Activated CD8-positive, alpha-beta memory T cell treated with anti-CD3 and anti-CD28 coated beads, Interleukin-2, amount 50 U/mL, for 4 hours (primary cell): ENCODE data around the gene ZGRF1.
"Not testable (repeated sequence)": the region's sequence is repeated elsewhere in the genome, so short reads cannot be mapped to it uniquely, and the experiment has no call there.

ENCODE experiments used
- DNase-seq: peaks from one replicate; pipeline ENCODE4 v3.0.0-alpha.2; 2020

ZGRF1 gene

GRCh38 chr4:112545346-112545745 is 91.4 kb downstream of the ZGRF1 start:
- no peak for DNase-seq

- DNase-seq, result no peak
Observed at GRCh38 chr4:112540695-112541094, 96.0 kb downstream of the ZGRF1 start.

DNA sequence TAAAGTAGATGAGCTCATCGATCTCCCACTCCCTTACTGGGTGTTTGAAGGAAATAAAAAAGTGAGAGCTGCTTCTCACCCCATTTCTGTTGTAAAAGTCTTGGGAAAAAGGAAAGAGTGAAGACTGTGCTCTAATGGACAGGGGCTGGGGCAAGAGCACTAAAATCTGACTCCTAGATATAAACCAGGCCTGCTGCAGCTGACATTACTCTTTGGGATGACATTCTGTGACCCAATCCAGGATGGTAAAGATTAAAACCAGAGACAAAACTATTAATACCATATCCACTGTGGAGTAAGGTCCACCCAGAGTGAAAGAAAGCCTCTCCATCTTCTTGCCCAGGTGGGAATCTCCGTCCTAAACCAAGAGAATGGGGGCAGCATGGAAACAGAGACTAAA is 100.6 kb downstream of the ZGRF1 start:
- DNase-seq, result no peak

DNA sequence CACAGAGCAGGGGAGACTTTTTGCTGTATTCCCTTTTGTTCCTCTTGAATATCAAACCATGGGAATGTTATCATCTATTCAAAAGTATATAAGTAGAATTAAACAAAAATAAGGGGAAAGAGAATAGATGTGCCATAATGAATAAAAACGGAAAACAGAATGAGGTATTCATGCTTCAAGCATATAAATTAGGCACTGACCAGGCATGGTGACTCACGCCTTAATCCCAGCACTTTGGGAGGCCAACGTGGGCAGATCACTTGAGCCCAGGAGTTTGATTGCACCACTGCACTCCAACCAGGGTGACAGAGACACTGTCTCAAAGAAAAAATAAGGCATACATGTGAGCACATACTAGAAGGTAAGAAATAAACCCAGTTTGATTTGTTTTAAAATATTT is 104.4 kb downstream of the ZGRF1 start:
- no peak for DNase-seq

DNA sequence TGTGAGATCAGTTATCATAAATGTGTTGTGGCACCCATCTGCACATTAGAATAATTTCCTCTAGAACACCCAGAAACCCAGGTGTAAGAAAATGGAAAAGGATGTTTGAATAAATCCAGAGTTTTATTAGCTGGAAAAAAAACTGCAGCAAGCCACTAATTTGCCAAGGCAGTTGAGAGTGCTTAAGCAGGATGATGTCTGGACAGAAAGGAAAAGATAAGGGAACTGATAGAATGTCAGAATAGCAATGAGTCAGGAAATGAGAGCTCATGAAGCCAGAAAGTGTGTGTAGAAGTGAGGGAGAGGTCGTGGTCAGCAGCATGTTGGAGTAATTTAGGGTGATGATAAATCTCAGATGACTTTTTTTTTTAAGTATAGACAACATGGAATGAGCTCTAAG is 105.6 kb downstream of the ZGRF1 start:
- no peak for DNase-seq

- DNase-seq, result no peak
Observed at GRCh38 chr4:112526061-112526460, 110.6 kb downstream of the ZGRF1 start.

DNA sequence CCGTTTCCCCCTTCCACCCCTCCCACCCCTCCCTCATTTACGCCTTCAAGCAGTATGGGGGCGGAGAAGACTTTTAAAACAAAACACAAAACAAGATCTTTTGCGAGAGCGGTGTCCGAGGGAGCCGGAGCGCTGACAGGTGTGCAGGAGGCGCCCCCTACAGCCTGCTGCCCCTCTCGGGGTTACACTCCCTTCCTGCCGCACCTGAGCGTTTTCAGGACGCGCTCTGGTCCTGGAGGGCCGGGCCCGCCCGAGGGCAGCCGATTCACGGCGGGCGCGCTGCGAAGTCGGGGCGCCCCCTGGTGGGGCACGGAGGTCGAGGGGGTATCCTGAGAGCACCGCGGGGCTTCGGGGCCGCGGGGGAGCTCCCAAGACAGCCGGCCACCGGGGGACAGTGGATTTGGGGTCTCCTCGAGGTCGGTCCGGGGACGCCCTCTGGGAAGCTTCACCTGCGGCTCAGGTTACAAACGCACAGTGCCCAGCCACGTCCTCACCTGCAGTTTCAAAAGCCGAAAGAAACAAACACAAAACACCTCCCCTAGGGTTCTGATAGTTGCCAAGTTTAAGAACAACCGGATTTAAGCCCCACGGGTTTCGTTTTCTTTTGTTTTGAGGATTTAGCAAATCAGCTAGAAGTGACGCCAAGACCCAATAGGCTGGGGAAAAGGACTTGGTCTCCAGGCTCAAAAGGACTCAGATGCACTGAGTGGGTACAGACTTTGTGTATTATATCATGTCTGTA is 112.8 kb downstream of the ZGRF1 start:
- peak; percentile 80 for DNase-seq

DNA sequence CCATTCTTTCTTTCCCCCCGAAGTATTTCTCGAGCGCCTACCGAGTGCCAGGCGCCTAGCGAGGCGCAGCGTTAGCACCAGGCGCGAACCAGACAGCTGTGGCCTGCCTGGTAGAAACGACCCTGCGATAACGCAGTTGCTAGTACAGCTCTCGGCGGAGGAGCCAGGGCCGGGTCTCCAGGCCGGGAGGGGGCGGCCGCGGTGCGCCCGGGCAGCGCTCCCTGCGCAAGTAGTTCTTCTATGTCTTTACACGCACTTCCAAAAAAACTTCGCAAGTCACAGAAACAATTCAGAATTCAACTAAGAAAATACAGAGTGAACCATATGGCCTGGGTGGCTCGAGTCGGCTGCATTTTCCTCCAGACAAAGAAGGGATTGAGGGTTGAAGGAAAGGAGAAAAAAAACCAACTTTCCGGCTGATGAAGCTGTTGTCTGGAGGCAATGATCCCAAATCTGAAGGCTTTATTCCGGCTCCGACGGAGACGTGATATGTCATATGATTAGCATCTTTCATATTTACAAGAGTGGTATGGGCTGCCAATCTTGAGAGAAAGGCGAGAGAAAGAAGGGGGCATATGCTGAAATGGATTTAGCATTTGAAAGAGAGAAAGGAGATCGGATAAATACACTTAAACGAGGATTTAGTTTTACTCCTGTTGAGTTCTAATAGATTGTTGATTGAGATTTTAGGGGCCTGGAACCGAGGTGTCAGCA is 113.5 kb downstream of the ZGRF1 start:
- DNase-seq, result peak; percentile 49

DNA sequence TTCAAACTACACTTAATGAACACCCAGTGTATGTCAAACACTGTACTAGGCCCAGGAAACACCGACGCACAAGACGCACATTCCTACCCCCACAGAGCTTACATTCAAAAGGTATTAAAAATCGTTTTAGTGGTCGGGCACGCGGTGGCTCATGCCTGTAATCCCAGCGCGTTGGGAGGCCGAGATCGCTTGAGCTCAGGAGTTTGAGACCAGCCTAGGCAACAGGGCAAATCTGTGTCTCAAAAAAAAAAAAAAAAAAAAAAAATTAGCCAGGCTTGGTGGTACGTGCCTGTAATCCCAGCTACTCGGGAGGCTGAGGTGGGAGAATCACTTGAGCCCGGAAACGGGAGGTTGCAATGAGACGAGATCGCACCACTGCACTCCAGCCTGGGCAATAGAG is 114.3 kb downstream of the ZGRF1 start:
- DNase-seq, result not testable (repeated sequence)

- DNase-seq, result no peak
Observed at GRCh38 chr4:112521123-112522023, 115.3 kb downstream of the ZGRF1 start.

DNA sequence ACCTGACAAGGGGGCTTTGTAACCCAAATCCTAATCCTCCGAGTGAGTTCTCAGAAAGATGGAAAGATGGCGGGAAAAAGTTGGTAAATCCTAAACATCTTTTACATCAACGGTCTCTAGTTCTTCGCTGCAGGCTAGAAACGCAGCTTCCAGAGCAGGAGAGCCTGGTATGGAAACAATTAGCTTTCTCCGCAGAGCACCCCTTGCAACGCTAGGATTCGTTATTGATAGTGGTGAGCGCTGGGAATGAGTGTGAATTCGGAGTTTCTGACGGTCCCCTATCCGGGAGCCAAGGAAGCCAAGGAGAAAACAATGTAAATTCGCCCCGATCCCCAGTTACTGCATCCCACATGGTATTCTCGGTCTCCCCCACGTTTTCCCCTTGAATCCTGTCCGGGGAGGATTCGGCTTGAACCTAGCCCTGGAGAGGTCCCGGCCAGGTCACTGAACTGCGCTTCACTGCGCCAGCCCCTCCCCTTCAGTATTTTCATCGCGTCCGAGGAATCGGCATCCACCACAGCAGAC is 116.0 kb downstream of the ZGRF1 start:
- no peak for DNase-seq

- no peak for DNase-seq
Observed at GRCh38 chr4:112519689-112520597, 116.8 kb downstream of the ZGRF1 start.

- no peak for DNase-seq
Observed at GRCh38 chr4:112518675-112519074, 118.0 kb downstream of the ZGRF1 start.

DNA sequence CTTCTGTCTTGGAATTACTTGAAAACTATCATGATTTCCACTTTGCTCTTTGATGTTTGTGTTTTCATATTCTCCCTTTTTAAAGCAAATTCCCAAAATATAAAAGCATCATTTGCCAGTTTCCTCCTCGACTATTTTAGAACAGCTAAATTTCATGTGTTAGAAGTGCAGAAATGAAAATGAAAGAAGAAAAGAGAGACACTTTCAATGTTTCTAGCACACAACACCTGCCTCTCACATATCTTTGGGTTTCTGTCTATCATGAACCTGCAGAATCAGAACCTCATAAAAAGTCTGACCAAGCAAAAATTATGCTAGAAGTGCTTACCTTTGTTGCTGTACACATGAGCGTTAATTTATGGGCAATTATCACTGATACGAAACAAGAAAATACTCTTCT is 118.8 kb downstream of the ZGRF1 start:
- no peak for DNase-seq

GRCh38 chr4:112517067-112517634 is 119.6 kb downstream of the ZGRF1 start:
- DNase-seq, result no peak

DNA sequence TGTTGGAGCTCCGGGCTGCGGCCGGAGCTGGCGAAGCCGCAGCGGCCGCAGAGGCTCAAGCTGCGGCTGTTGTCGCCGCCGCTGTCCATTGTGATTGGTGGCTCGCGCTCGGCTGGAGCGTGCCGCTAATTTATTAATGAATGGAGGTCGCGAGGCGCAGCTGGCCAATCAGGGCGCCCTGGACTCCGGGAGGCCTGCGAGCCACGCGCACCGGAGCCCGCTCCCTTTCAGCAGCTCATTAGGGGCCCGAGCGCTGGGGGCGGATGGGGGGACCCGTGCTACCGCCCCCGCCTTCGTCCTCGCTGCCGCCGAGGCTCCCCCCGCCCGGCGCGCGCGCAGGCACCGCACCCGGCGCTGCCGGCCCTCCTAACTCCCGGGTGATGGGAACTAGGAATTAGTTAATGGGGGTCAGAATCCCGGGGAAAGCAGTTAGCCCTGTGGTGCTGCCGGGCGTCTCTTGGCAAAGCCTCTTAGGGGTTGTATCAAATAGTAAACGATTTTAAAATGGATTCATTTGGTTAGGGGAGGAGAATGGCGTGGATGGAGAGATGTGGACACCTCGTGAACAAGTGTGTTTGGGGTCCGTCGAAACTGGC is 120.1 kb downstream of the ZGRF1 start:
- no peak for DNase-seq

- DNase-seq, result no peak
Observed at GRCh38 chr4:112516066-112516470, 120.6 kb downstream of the ZGRF1 start, which contains the start of gene NEUROG2. Gene NEUROG2 (minus strand): TSS chr4:112516180. CDS start chr4:112515475, 705 bp downstream.

DNA sequence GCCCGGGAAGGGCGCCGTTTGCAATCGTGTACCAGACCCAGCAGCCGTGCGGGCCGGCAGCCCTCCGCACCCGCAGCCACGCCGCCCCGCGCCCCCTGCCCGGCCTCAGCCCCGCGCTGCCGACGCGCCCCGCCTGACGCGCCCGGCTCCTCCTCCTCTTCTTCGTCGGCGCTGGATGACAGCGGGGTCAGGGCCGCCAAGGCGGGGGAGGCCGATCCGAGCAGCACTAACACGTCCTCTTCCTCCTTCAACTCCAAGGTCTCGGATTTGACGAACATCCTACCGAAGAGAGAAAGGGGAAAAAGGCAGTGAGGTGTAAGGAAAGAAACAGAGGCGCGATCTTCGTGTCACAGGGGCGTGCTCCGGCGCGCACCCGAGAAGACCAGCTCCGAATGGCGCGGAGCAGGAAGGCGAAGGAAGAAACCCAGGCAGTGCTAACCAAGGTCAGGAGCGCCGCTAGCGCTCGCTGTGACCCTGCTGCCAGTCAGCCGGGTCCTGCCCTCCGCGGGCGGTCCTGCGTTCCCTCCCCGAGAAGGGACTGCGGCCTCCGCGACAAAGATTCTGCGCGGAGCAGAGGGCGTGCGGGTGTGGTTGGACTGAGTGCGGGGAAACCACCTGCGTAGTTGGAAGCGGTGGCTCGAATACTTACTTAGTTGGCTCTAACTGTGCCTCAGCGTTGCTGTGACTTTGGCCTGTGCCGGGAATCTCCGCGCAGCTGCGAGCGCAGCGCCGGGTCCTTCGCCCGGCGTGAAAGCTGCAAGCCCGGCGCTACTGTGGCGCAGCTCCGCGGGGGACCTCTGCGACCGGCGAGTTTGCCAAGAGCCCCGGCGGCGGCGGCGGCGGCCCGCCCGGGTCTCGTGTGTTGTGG is 121.3 kb downstream of the ZGRF1 start:
- DNase-seq, result no peak

GRCh38 chr4:112514647-112515197 is 122.0 kb downstream of the ZGRF1 start:
- no peak for DNase-seq
